OCI-LY3 (cell line): ENCODE data around the gene TSPAN11.

Source experiments
- H2AFZ ChIP-seq: fragments of 200-600, 300-600 bp; shearing (Covaris generic); 2 replicates; pipeline ENCODE4 v1.6.0; 2014; ENCODE audit warnings: antibody characterized with exemption, low read depth, low read length
- H3K27ac ChIP-seq: fragments of 200-600, 300-600 bp; sonication (generic); 2 replicates; pipeline ENCODE4 v1.5.1; 2014; ENCODE audit warnings: mild to moderate bottlenecking, low read length, moderate library complexity, mixed read lengths
- H3K27me3 ChIP-seq: fragments of 200-600, 300-600 bp; sonication (generic); 2 replicates; pipeline ENCODE4 v1.6.1; 2014; ENCODE audit warnings: low read depth, low read length, mixed read lengths
- H3K36me3 ChIP-seq: fragments of 200-600, 300-600 bp; sonication (generic); replicated peaks from 2 replicates; pipeline ENCODE3; 2014; ENCODE audit warnings: low read depth, low read length, mixed read lengths
- H3K4me1 ChIP-seq: fragments of 300-600, 200-600 bp; sonication (generic); 2 replicates; pipeline ENCODE4 v1.6.1; 2014; ENCODE audit warnings: low read length, mixed read lengths
- H3K4me2 ChIP-seq: fragments of 200-600, 300-600 bp; sonication (generic); 2 replicates; pipeline ENCODE4 v1.6.1; 2014; ENCODE audit warnings: low read length, mixed read lengths
- H3K4me3 ChIP-seq: fragments of 300-600, 200-600 bp; sonication (generic); 2 replicates; pipeline ENCODE4 v1.5.1; 2014; ENCODE audit warnings: antibody characterized with exemption, mild to moderate bottlenecking, low read length, moderate library complexity
- H3K79me2 ChIP-seq: fragments of 300-600, 200-600 bp; shearing (Covaris generic); 2 replicates; pipeline ENCODE4 v1.6.1; 2014; ENCODE audit warnings: mild to moderate bottlenecking, low read length, mixed read lengths
- H3K9ac ChIP-seq: fragments of 300-600, 200-600 bp; shearing (Covaris generic); 2 replicates; pipeline ENCODE4 v1.6.0; 2014; ENCODE audit warnings: mild to moderate bottlenecking, low read length, moderate library complexity
- H3K9me3 ChIP-seq: fragments of 200-600, 300-600 bp; shearing (Covaris generic); 2 replicates; pipeline ENCODE4 v1.6.1; 2014; ENCODE audit warnings: low read length, mixed read lengths; ENCODE audit not compliant: insufficient read depth
- H4K20me1 ChIP-seq: fragments of 200-600, 300-600 bp; sonication (generic); 2 replicates; pipeline ENCODE4 v1.6.1; 2016; ENCODE audit warnings: low read length, mixed read lengths; ENCODE audit not compliant: insufficient read depth
- EZH2phosphoT487 ChIP-seq: fragments of 200-600 bp; shearing (Covaris generic); IDR thresholded peaks from 2 replicates; pipeline ENCODE4 v1.6.1; 2018; ENCODE audit warnings: antibody characterized with exemption, mixed run types, low read depth
- TF ChIP-seq, protein P1 (sequence below): fragments of 200-600, 300-600 bp; sonication (generic); IDR thresholded peaks from 2 replicates; pipeline ENCODE4 v1.5.1; 2014; ENCODE audit warnings: antibody characterized with exemption, low read length, low read depth

The TSPAN11 gene

DNA sequence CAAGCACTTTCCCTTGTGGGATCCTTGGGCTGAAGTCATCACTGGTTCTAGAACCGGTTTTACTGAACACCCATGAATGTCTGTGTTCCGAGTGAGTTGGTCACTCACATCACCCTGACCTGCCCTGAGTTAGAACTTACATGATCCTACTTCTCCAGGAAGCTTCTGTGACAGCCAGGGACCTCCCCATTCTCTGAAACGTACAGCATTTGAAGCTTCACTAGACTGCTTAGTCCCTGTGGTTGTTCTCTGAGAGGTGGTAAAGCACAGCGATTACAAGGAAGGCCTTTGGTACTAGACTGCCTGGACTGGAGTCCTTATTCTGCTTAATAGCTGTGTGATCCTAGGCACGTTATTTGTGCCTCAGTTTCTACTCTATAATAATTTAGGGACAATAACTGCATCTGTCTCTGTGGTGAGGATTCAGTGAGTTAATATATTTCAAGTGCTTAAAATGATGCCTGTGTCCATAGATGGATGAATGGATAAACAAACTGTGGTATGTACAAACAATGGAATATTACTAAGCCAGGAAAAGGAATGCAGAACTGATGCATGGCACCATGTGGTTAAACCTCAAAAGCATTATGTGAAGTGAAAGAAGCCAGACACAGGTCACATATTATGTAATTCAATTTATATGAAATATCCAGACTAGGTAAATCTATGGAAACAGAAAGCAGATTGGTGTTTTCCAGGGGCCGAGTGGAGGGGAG, 92.4 kb downstream of the TSPAN11 start:
- Histone ChIP-seq H3K27me3 (peaks cover 19% of the 10 kb centered on the region; the same call in 1 of the 2 replicates), H3K4me3 (no peak overlapping the region), H3K9me3 (no peaks in the 10 kb centered on the region), H4K20me1 (no peaks in the 10 kb centered on the region), H3K27ac (no peak overlapping the region), H3K4me1 (no peaks in the 10 kb centered on the region), H3K36me3 (no peaks in the 10 kb centered on the region), H3K9ac (no peak overlapping the region), H2AFZ (no peak overlapping the region), H3K4me2 (no peak overlapping the region), H3K79me2 (no peaks in the 10 kb centered on the region)
- TF ChIP-seq, protein P1, sequence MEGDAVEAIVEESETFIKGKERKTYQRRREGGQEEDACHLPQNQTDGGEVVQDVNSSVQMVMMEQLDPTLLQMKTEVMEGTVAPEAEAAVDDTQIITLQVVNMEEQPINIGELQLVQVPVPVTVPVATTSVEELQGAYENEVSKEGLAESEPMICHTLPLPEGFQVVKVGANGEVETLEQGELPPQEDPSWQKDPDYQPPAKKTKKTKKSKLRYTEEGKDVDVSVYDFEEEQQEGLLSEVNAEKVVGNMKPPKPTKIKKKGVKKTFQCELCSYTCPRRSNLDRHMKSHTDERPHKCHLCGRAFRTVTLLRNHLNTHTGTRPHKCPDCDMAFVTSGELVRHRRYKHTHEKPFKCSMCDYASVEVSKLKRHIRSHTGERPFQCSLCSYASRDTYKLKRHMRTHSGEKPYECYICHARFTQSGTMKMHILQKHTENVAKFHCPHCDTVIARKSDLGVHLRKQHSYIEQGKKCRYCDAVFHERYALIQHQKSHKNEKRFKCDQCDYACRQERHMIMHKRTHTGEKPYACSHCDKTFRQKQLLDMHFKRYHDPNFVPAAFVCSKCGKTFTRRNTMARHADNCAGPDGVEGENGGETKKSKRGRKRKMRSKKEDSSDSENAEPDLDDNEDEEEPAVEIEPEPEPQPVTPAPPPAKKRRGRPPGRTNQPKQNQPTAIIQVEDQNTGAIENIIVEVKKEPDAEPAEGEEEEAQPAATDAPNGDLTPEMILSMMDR = no peak
- no peak for TF ChIP-seq EZH2phosphoT487

DNA sequence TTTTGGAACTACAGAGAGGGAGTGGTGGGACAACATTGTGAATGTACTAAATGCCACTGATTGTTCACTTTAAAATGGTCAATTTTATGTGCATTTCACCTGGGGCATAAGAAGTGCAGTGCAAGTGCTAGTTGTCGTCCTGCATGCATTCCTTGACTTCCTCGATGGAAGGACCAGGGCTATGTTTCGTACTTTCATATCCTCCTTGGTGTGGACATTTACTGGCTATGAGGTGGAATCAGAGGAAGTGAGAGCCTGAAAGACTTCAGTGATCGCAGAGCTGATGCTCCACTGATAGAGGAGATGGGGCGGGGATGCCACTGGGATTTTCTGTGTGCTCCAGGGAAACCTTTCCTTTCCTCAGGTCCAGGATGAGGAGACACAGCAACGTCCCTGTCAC, 93.0 kb downstream of the TSPAN11 start:
- TF ChIP-seq, protein P1 = no peak
- TF ChIP-seq EZH2phosphoT487 = no peak
- Histone ChIP-seq H3K27ac (no peak overlapping the region), H3K9ac (no peak overlapping the region), H4K20me1 (no peaks in the 10 kb centered on the region), H3K36me3 (no peaks in the 10 kb centered on the region), H3K79me2 (no peaks in the 10 kb centered on the region), H3K4me1 (no peaks in the 10 kb centered on the region), H2AFZ (no peak overlapping the region), H3K4me2 (no peak overlapping the region), H3K4me3 (no peak overlapping the region), H3K27me3 (peaks cover 19% of the 10 kb centered on the region; the same call in 1 of the 2 replicates), H3K9me3 (no peaks in the 10 kb centered on the region)

DNA sequence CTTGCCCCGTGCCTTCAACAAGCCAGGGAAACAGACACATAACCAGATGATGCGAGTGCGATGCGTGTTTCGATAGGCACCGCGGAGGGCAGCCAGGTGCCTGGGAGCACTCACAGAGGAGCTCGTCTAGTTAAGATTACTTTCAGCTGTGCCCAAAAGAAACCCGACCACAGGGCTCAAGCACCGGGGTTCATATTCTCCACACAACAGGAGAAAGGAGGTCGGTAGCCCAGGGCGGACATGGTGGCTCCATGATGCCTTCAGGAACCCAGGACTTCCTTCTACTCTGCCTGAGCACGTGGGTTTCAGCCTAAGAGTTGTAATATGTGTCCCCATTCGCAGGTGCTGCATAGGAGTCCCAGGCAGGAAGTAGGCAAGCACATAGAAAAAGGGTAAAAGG, 93.4 kb downstream of the TSPAN11 start:
- peaks cover 19% of the 10 kb centered on the region; the same call in 1 of the 2 replicates for H3K27me3 ChIP-seq
- H3K36me3 ChIP-seq = no peaks in the 10 kb centered on the region
- no peak overlapping the region for H3K27ac ChIP-seq
- H3K4me3 ChIP-seq = no peak overlapping the region
- H3K4me2 ChIP-seq = no peak overlapping the region
- no peaks in the 10 kb centered on the region for H3K4me1 ChIP-seq
- H3K79me2 ChIP-seq = no peaks in the 10 kb centered on the region
- no peaks in the 10 kb centered on the region for H3K9me3 ChIP-seq
- no peak overlapping the region for H2AFZ ChIP-seq
- no peaks in the 10 kb centered on the region for H4K20me1 ChIP-seq
- H3K9ac ChIP-seq = no peak overlapping the region
- TF ChIP-seq, protein P1 = no peak
- TF ChIP-seq EZH2phosphoT487 = no peak

DNA sequence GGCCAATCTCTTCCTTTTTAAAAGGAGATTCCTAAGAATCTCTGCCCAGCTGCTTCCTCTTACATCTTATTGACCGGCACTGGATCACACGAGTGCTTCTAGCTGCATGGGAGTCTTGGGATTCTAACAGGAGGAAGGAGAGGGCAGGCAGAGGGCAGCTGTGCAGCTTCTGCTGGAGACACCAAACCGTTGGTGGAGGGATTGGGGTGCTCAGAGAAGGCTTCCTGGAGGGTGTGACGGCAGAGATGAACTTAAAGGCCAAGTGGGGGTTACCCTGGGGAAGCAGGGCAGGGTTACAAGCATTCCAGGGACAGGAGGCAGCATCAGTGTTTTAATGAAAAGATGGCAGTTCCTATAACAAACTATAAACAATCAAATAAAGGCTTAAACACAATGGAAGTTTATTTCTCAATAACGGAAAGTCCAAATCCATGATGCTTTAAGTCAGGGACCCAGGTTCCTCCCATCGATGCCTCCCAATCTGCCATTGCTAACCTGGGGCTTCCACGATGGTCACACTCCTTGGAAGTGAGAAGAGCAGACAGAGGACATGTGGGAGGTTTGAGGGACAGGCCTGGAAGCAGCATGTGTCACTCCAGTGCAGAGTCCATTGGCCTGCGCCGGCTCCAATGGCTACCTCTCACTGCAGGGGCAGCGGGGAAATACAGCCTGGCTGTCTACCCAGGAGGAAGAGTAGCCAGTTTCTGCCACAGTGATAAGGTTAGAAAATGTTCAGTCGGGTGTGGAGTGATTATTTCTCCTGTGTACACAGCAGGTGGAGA, 94.0 kb downstream of the TSPAN11 start:
- no peaks in the 10 kb centered on the region for H3K9me3 ChIP-seq
- no peak overlapping the region for H3K27ac ChIP-seq
- H3K27me3 ChIP-seq = peaks cover 19% of the 10 kb centered on the region; the same call in 1 of the 2 replicates
- no peak overlapping the region for H3K4me3 ChIP-seq
- no peaks in the 10 kb centered on the region for H4K20me1 ChIP-seq
- H3K79me2 ChIP-seq = no peaks in the 10 kb centered on the region
- TF ChIP-seq, protein P1 = no peak
- TF ChIP-seq EZH2phosphoT487 = no peak
- no peaks in the 10 kb centered on the region for H3K36me3 ChIP-seq
- H3K4me2 ChIP-seq = no peak overlapping the region
- no peak overlapping the region for H2AFZ ChIP-seq
- no peak overlapping the region for H3K9ac ChIP-seq
- no peaks in the 10 kb centered on the region for H3K4me1 ChIP-seq
